Mucosa of descending colon (tissue), 3 donors: Measurements from ENCODE around the gene MACC1. TPM values are rescaled to one million over a fixed set of nuclear protein-coding genes. Genes with fewer than 3 reads are reported as not detected.

Experiments used
- ATAC-seq: fragments of 200-7000 bp; cut with Tn5 transposase; one replicate; pipeline ENCODE4 v1.9.1; 2020; ENCODE audit warnings: mild to moderate bottlenecking, moderate library complexity
- DNase-seq, 3 donors: peaks; one replicate each; pipeline ENCODE4 v3.0.0-alpha.2; 2020
- H3K36me3 ChIP-seq: fragments of 200-600 bp; one replicate; pipeline ENCODE4 v1.8.0; 2021; ENCODE audit warnings: low read depth, mild to moderate bottlenecking
- H3K4me1 ChIP-seq: fragments of 200-600 bp; one replicate; pipeline ENCODE4 v1.8.0; 2021; ENCODE audit warnings: low read depth, mild to moderate bottlenecking
- H3K4me3 ChIP-seq: fragments of 200-600 bp; one replicate; pipeline ENCODE4 v1.8.0; 2021; ENCODE audit warnings: mild to moderate bottlenecking
- H3K9me3 ChIP-seq: fragments of 200-600 bp; one replicate; pipeline ENCODE4 v1.8.0; 2021; ENCODE audit warnings: mild to moderate bottlenecking
- intact Hi-C, 2 donors: fragments of 100-400 bp; cut with DNase I in 1 of 2; cut with micrococcal nuclease in 1 of 2; formaldehyde crosslinking; loops; one replicate each; pipeline versions ENCODE4 v1.11.0 to v1.11.1; 2022; cut with DNase I, micrococcal nuclease
- total RNA-seq, 3 donors: library from RNA; stranded (reverse); fragmentation: NEBNext Ultra II Directional in 2 of 3; extraction: Animal tissue kit (Norgen Biotek cat#: 25700) in 2 of 3; gene quantifications; one replicate each; pipeline versions ENCODE4 v1.2.1 to v1.2.4, GENCODE V29; 2021 to 2023
- TF ChIP-seq, protein P1 (sequence below): fragments of 200-600 bp; IDR thresholded peaks from one replicate; pipeline ENCODE4 v1.8.0; 2022; ENCODE audit warnings: antibody characterized with exemption, mild to moderate bottlenecking
- donor health status: DM: no; HTN: no; CAD: no; lungs with moderate emphysema.
- donor health status: DM: no; HTN: no; CAD: no.
- donor health status: DM: no; HTN: yes; CAD: no.

MACC1 gene
- total RNA-seq, 3 donors from 2014 or later, result 4.3 to 16.0 (median 9.8) TPM

DNA sequence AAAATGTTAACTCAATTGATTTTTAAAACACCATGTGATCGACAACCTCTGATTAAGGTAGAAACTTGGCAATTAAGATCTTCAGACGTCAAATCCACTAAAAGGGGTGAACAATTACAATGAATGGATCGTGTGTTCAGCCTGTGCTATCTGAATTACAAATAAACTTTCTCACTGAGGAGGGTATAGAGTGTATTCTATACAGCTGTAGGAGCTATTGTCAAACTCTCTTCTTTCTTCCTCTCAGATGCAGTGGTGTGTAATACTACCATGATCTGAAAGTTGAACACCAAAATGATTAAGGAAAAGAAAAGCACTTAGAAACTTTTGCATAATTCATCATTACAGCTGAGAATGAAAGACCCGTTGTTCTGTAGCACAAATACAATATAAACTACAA, 32.2 kb upstream of the MACC1 start:
- TF ChIP-seq, protein P1, sequence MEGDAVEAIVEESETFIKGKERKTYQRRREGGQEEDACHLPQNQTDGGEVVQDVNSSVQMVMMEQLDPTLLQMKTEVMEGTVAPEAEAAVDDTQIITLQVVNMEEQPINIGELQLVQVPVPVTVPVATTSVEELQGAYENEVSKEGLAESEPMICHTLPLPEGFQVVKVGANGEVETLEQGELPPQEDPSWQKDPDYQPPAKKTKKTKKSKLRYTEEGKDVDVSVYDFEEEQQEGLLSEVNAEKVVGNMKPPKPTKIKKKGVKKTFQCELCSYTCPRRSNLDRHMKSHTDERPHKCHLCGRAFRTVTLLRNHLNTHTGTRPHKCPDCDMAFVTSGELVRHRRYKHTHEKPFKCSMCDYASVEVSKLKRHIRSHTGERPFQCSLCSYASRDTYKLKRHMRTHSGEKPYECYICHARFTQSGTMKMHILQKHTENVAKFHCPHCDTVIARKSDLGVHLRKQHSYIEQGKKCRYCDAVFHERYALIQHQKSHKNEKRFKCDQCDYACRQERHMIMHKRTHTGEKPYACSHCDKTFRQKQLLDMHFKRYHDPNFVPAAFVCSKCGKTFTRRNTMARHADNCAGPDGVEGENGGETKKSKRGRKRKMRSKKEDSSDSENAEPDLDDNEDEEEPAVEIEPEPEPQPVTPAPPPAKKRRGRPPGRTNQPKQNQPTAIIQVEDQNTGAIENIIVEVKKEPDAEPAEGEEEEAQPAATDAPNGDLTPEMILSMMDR, result no peak
- intact Hi-C loops, result no loop called here
- H3K4me3 ChIP-seq, result no peak overlapping the region
- H3K9me3 ChIP-seq, result no peaks in the 10 kb centered on the region
- no peak for DNase-seq
- H3K4me1 ChIP-seq, result no peaks in the 10 kb centered on the region
- ATAC-seq, result no peak
- H3K36me3 ChIP-seq, result no peaks in the 10 kb centered on the region

DNA sequence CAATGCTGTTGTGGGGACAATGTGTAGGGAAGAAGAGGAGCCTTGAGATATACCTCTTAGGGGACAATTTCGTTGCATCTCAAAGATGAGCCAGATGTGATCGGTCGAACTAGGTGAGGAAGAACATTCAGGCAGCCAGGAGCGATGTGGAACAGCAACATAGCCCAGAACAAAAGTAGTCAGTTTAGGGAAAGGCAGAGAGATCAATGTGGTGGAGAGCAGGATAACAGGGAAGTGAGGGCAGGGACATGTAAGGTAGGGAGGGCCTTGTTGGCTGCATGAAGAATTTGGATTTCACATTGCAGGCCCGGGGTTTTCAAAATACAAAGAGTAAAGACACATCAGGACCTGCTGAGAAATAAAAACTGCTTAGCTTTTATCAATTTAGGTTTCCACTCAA, 29.1 kb upstream of the MACC1 start:
- ATAC-seq, result no peak
- intact Hi-C loops, result no loop called here
- DNase-seq, result no peak
- no peak overlapping the region for H3K4me3 ChIP-seq
- no peaks in the 10 kb centered on the region for H3K9me3 ChIP-seq
- no peaks in the 10 kb centered on the region for H3K4me1 ChIP-seq
- H3K36me3 ChIP-seq, result no peaks in the 10 kb centered on the region
- TF ChIP-seq, protein P1, result no peak

DNA sequence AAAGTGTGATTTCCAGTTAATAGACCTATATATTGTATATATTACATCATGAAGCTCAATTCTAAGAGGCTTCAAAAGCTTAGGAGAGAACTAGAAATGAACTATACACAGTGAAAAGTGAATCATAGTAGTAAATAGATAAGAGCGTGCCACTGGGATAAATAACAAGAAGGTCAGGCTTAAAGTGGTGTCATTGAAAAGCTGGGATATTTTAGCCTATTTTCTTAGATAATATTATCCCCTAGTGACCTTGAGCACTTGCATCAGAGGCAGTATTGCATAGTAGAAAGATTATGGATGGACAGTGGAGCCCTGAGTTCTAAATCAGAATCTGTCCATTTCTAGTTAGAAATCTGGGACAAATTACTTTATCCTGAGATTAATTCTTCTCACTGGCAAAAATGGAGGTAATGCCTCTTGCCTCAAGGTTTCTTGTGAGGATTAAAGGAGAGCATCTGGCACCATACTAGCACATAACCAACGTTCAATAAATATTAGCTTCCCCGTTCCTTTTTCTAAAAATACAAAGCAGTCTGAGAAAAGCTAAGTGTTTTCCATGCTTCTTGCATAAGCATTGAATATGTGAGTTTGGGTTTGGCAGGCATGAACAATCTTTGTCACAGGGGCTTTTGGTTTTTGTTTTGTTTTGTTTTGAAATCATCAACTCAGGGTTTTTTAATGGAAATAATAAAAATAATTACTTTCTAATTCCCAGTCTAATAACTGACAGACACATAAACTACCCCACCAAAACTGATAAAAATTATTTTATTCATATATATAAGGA, 27.3 kb upstream of the MACC1 start:
- Histone ChIP-seq H3K36me3 (no peaks in the 10 kb centered on the region), H3K4me1 (peaks cover 2% of the 10 kb centered on the region), H3K9me3 (no peaks in the 10 kb centered on the region), H3K4me3 (no peak overlapping the region)
- DNase-seq (no peak), ATAC-seq (no peak)
- TF ChIP-seq, protein P1, result no peak
- intact Hi-C loops, result no loop called here

DNA sequence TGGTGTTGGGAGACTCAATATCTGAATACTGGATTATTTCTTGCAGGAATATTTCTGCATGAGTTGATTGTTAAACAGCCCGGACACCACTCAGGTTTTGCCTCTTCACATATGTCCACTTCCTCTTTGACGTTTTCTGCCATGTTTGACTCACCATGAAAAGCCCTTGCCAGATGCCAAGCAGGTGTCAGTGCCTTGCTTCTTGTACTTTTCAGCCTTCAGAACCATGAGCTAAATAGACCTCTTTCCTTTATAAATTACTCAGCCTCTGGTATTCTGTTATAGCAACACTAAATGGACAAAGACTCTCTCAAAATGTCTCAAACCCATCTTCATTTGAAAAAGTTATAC, 24.7 kb upstream of the MACC1 start:
- TF ChIP-seq, protein P1, result no peak
- intact Hi-C loops, result no loop called here
- no peak overlapping the region for H3K4me3 ChIP-seq

DNA sequence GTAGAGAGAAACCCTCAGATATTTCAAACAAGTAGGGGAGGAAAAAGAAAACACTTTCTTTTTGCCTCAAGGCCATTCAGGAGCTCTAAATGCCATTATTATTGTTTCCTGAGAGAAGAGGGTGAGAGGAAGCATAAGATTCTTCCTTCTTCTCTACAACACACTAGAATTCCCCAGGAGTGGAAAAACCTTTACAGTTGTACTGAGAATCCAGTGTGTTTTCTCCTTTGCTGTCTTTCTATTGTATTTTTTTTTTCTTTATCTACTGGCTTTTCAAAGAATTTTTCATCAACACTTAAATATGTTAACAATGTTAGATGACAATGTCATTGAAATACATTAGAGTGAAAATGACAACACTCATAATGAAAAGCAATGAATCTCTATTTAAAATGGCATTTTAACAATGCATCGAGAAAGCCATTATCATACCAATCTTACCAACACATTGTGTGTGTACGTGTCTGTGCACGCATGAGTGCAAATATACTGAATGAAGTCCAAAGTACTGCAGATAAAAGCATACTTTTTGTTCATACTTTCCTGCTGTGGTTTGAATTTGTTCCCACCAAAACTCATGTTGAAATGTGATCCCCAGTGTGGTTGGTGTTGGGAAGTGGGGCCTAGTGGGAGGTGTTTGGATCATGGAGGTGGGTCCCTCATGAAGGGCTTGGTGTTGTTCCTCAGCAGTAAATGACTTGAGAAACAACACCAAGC, 24.2 kb upstream of the MACC1 start:
- TF ChIP-seq, protein P1, result no peak
- DNase-seq, result no peak
- intact Hi-C loops, result no loop called here
- peak; percentile 48 for ATAC-seq
- Histone ChIP-seq H3K4me3 (no peak overlapping the region), H3K9me3 (no peaks in the 10 kb centered on the region), H3K36me3 (no peaks in the 10 kb centered on the region), H3K4me1 (peaks cover 2% of the 10 kb centered on the region)

More for the DNA sequence above, 24.7 kb upstream of the MACC1 start:
- DNase-seq (no peak), ATAC-seq (no peak)
- no peaks in the 10 kb centered on the region for H3K36me3 ChIP-seq
- H3K4me1 ChIP-seq, result peaks cover 2% of the 10 kb centered on the region
- H3K9me3 ChIP-seq, result no peaks in the 10 kb centered on the region
